Suprapubic skin (tissue), 4 donors: ENCODE measurements around the gene CCR3. TPM values are rescaled to one million over a fixed set of nuclear protein-coding genes. Genes with fewer than 3 reads are reported as not detected.

Experiments used
- DNase-seq, 2 donors: peaks; one replicate each; pipeline ENCODE4 v3.0.0-alpha.2; 2019; ENCODE audit warnings: low spot score in 2 of 2
- H3K27ac ChIP-seq: fragments of 200-600 bp; sonication (generic); one replicate; pipeline ENCODE4 v1.5.1; 2019
- H3K27me3 ChIP-seq: fragments of 200-600 bp; sonication (generic); one replicate; pipeline ENCODE4 v1.5.1; 2019
- H3K36me3 ChIP-seq: fragments of 200-600 bp; sonication (generic); one replicate; pipeline ENCODE4 v1.5.1; 2019
- H3K4me1 ChIP-seq: fragments of 200-600 bp; sonication (generic); one replicate; pipeline ENCODE4 v1.5.1; 2019
- H3K4me3 ChIP-seq: fragments of 200-600 bp; sonication (generic); one replicate; pipeline ENCODE4 v1.5.1; 2019; ENCODE audit warnings: mild to moderate bottlenecking
- H3K9me3 ChIP-seq: fragments of 200-600 bp; sonication (generic); one replicate; pipeline ENCODE4 v1.5.1; 2019
- EP300 ChIP-seq: sonication (generic); formaldehyde crosslinking; IDR thresholded peaks from one replicate; pipeline ENCODE4 v1.6.1; 2017; ENCODE audit warnings: antibody characterized with exemption
- POLR2A ChIP-seq, 2 donors: fragments of 450-650 bp; IDR thresholded peaks; one replicate each; pipeline ENCODE4 v1.6.1; 2017; ENCODE audit warnings: antibody characterized with exemption in 2 of 2, mild to moderate bottlenecking in 2 of 2, moderate library complexity in 2 of 2
- POLR2AphosphoS5 ChIP-seq, 3 donors: sonication (generic); formaldehyde crosslinking; IDR thresholded peaks; one replicate each; pipeline ENCODE4 v1.6.1; 2017; ENCODE audit warnings: antibody characterized with exemption in 3 of 3
- WGBS: methylation state at CpG from one replicate; pipeline ENCODE4 v1.1.5; 2018; 5-methylcytosine and 5-hydroxymethylcytosine counted together
- total RNA-seq, 4 donors: library from RNA; depleted of rRNA; stranded (reverse); fragments of >200 nt; gene quantifications; one replicate each; pipeline ENCODE4 v1.1.0, GENCODE V29; 2016
- TF ChIP-seq, protein P1 (sequence below), 2 donors: fragments of 200-600 bp in 1 of 2; fragments of 450-650 bp in 1 of 2; sonication (generic) in 1 of 2; IDR thresholded peaks; one replicate each; pipeline ENCODE4 v1.5.1; 2016 to 2019; ENCODE audit warnings: antibody characterized with exemption in 2 of 2, mild to moderate bottlenecking in 1 of 2, moderate library complexity in 1 of 2

Gene CCR3
- total RNA-seq, 4 donors from 2014 or later = 1.5 to 6.3 (median 1.9) TPM; not detected in 1

- no peak for DNase-seq
- Histone ChIP-seq H3K36me3 (no peaks in the 10 kb centered on the region), H3K9me3 (no peaks in the 10 kb centered on the region), H3K4me3 (no peak overlapping the region), H3K4me1 (peaks cover under 1% of the 10 kb centered on the region), H3K27me3 (no peaks in the 10 kb centered on the region), H3K27ac (no peak overlapping the region)
- WGBS = 68% methylated on average over 2 of the region's 2 CpGs
- TF ChIP-seq POLR2A (IDR thresholded peaks at IDR 0.05) = no peak
- TF ChIP-seq POLR2AphosphoS5 (IDR thresholded peaks at IDR 0.05) = no peak
- TF ChIP-seq, protein P1, sequence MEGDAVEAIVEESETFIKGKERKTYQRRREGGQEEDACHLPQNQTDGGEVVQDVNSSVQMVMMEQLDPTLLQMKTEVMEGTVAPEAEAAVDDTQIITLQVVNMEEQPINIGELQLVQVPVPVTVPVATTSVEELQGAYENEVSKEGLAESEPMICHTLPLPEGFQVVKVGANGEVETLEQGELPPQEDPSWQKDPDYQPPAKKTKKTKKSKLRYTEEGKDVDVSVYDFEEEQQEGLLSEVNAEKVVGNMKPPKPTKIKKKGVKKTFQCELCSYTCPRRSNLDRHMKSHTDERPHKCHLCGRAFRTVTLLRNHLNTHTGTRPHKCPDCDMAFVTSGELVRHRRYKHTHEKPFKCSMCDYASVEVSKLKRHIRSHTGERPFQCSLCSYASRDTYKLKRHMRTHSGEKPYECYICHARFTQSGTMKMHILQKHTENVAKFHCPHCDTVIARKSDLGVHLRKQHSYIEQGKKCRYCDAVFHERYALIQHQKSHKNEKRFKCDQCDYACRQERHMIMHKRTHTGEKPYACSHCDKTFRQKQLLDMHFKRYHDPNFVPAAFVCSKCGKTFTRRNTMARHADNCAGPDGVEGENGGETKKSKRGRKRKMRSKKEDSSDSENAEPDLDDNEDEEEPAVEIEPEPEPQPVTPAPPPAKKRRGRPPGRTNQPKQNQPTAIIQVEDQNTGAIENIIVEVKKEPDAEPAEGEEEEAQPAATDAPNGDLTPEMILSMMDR (IDR thresholded peaks at IDR 0.05) = no peak
- TF ChIP-seq EP300 = no peak
Measured at GRCh38 chr3:46291046-46291445, 48.8 kb downstream of the CCR3 start.

GRCh38 chr3:46293035-46293724 lies 50.9 kb downstream of the CCR3 start:
- 59% methylated on average over 2 of the region's 2 CpGs for WGBS
- no peaks in the 10 kb centered on the region for H3K27me3 ChIP-seq
- no peaks in the 10 kb centered on the region for H3K9me3 ChIP-seq
- TF ChIP-seq, protein P1 (IDR thresholded peaks at IDR 0.05) = no peak
- TF ChIP-seq POLR2AphosphoS5 (IDR thresholded peaks at IDR 0.05) (no peak), EP300 (no peak), POLR2A (IDR thresholded peaks at IDR 0.05) (no peak)
- H3K36me3 ChIP-seq = no peaks in the 10 kb centered on the region
- no peak overlapping the region for H3K27ac ChIP-seq
- peaks cover 14% of the 10 kb centered on the region for H3K4me1 ChIP-seq
- no peak for DNase-seq
- H3K4me3 ChIP-seq = no peak overlapping the region

DNA sequence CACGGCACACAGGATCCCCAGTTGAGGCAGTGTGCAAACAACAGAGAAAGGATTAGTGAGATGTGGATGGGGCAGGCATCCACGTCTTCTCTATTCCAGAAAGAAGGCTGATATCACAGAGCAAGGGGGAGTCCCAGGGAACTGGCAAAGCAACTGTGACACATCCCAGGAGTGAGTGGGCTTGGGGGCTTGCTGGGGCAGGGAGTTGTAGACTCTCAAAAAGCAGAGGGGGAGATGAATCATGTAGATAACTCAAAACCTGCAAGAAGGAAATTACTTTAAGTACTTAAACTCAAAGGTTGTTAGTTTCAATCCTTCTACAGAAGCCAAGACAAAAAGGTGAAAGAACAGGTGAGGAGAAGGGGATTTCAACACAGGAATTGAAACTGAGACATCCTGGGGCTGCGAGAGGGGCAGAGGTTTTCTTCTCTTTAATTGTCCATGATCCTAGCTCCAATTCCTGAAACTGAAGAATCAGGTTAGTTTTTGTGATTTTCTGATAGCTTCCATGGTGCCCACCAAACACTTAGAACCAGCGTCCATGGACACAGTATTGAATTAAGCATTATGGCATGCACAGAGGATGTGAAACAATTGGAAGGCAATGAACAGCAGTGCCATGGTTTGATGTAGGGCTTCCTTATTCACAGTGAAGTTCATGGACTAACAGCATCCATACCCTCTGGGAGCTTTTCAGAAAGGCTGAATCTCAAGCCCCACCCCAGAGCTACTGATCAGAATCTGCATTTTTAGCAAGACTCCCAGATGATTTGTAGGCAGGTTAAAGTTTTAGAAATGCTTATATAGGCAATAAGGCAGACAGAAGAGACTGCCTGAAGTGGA lies 52.0 kb downstream of the CCR3 start:
- Histone ChIP-seq H3K9me3 (no peaks in the 10 kb centered on the region), H3K27me3 (no peaks in the 10 kb centered on the region), H3K27ac (no peak overlapping the region), H3K4me3 (no peak overlapping the region), H3K36me3 (no peaks in the 10 kb centered on the region), H3K4me1 (peaks cover 20% of the 10 kb centered on the region)
- DNase-seq = no peak
- TF ChIP-seq POLR2AphosphoS5 (IDR thresholded peaks at IDR 0.05) (no peak), EP300 (no peak), POLR2A (IDR thresholded peaks at IDR 0.05) (no peak)
- TF ChIP-seq, protein P1 (IDR thresholded peaks at IDR 0.05) = no peak
- WGBS = 84% methylated on average over 4 of the region's 4 CpGs

DNA sequence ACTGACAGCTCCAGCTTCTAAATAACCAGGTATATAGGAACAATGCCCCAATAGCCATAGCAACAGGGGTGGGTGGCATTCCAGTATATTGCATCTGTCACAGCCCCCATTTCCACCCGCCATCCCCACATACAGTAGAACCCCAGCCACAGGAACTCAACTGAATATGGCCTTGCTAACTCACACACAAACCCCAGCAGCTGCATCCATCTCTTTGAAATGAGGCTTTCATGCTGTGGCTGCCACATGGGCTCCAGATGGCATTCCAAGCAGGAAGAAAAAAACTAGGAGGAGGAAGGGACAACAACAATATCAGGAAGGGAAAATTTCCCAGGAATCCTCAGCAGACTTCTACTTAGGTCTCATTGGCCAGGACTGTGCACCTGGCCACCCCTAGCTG lies 54.6 kb downstream of the CCR3 start:
- Histone ChIP-seq H3K9me3 (no peaks in the 10 kb centered on the region), H3K27me3 (no peaks in the 10 kb centered on the region), H3K4me3 (no peak overlapping the region), H3K27ac (no peak overlapping the region), H3K4me1 (peaks cover 20% of the 10 kb centered on the region), H3K36me3 (no peaks in the 10 kb centered on the region)
- WGBS = 69% methylated on average over 1 of the region's 1 CpG
- DNase-seq = no peak
- no peak for TF ChIP-seq POLR2AphosphoS5 (IDR thresholded peaks at IDR 0.05)
- TF ChIP-seq, protein P1 (IDR thresholded peaks at IDR 0.05) = no peak
- no peak for TF ChIP-seq EP300
- TF ChIP-seq POLR2A (IDR thresholded peaks at IDR 0.05) = no peak
